ENCODE measurements around the gene HSPA1L. TPM values are rescaled to one million over a fixed set of nuclear protein-coding genes. Genes with fewer than 3 reads are reported as not detected.
"Not testable (repeated sequence)": the region's sequence is repeated elsewhere in the genome, so short reads cannot be mapped to it uniquely, and the experiment has no call there.

Gene HSPA1L
- total RNA-seq, 1 experiment from 2014 or later, result 0.12 TPM

DNA sequence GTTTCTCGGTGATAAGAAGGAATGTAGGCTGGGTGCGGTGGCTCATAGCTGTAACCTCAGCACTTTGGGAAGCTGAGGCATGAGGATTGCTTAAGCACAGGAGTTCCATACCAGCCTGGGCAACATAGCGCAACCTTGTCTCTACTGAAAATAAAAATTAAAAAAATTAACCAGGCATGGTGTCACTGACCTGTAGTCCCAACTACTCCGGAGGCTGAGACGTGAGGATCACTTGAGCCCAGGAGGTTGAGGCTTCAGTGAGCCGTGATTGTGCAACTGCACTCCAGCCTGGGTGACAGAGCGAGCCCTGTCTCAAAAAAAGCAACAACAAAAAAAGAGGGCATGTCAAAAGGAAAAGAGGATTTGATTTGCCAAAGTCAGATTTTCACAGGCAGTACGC is 43.6 kb upstream of the HSPA1L start:
- Histone ChIP-seq H2AFZ (ENCODE audit: low read depth, low read length, poor library complexity, severe bottlenecking) (no peak overlapping the region), H3K9me2 (ENCODE audit: insufficient read depth) (no peaks in the 10 kb centered on the region), H3K79me2 (ENCODE audit: insufficient read depth, low read length) (no peaks in the 10 kb centered on the region), H3K4me3 (replicated peaks in 1 of 2; ENCODE audit: low read depth in 1 of 2, low read length in 2 of 2) (no peak overlapping the region), H3K9me3 (ENCODE audit: control insufficient read depth in 1 of 2, insufficient read depth in 1 of 2, low read depth in 1 of 2, low read length in 2 of 2) (no peaks in the 10 kb centered on the region), H3K27me3 (ENCODE audit: insufficient read depth, low read length) (no peaks in the 10 kb centered on the region), H3K9ac (ENCODE audit: low read length) (no peak overlapping the region), H3K4me1 (ENCODE audit: control insufficient read depth in 1 of 2, insufficient read depth in 2 of 2, low read length in 2 of 2) (peaks cover 0 to 16% of the 10 kb centered on the region in 2 experiments; a peak in 2 of 4 replicates), H4K20me1 (ENCODE audit: insufficient read depth) (no peaks in the 10 kb centered on the region), H3K36me3 (ENCODE audit: control insufficient read depth in 1 of 2, insufficient read depth in 2 of 2, low read length in 2 of 2) (no peaks in the 10 kb centered on the region), H3K4me2 (ENCODE audit: low read length) (no peak overlapping the region), H3K27ac (ENCODE audit: low read depth, low read length) (no peak overlapping the region)
- DNase-seq (ENCODE audit: low read depth, low spot score) (no peak), ATAC-seq (no peak)
- ChIA-PET CTCF (no interaction called here), POLR2A (no interaction called here), RAD21 (ENCODE audit: low non-redundant PET in 1 of 2, low total read pairs in 2 of 2, uncharacterized antibody in 2 of 2, unreplicated experiment in 2 of 2) (no interaction called here)
- TF ChIP-seq EZH2 (IDR thresholded peaks at IDR 0.05) (no peak), ELF1 (IDR thresholded peaks at IDR 0.05; ENCODE audit: borderline replicate concordance, low read depth) (no peak), POLR2AphosphoS5 (IDR thresholded peaks at IDR 0.05; ENCODE audit: low read depth, low read length) (no peak), SIN3A (IDR thresholded peaks at IDR 0.05; ENCODE audit: low read depth) (no peak), EGR1 (IDR thresholded peaks at IDR 0.05; ENCODE audit: low read depth) (no peak), CBX3 (IDR thresholded peaks at IDR 0.05; ENCODE audit: low read depth) (no peak), TCF7L2 (IDR thresholded peaks at IDR 0.05; ENCODE audit: borderline replicate concordance, extremely low read depth, insufficient read depth, insufficient read length) (no peak), ZNF274 (IDR thresholded peaks at IDR 0.05; ENCODE audit: low read depth, low read length) (no peak), SRF (IDR thresholded peaks at IDR 0.05; ENCODE audit: low read depth) (no peak), RAD21 (IDR thresholded peaks at IDR 0.05; ENCODE audit: low read depth) (no peak)
- TF ChIP-seq, protein P1, sequence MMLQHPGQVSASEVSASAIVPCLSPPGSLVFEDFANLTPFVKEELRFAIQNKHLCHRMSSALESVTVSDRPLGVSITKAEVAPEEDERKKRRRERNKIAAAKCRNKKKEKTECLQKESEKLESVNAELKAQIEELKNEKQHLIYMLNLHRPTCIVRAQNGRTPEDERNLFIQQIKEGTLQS (IDR thresholded peaks at IDR 0.05), result no peak
- TF ChIP-seq, protein P2, sequence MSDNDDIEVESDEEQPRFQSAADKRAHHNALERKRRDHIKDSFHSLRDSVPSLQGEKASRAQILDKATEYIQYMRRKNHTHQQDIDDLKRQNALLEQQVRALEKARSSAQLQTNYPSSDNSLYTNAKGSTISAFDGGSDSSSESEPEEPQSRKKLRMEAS (IDR thresholded peaks at IDR 0.05), result no peak
- BruUV-seq (replicated peaks), result no TSS peak
- intact Hi-C loops (cut with micrococcal nuclease), result no loop called here

DNA sequence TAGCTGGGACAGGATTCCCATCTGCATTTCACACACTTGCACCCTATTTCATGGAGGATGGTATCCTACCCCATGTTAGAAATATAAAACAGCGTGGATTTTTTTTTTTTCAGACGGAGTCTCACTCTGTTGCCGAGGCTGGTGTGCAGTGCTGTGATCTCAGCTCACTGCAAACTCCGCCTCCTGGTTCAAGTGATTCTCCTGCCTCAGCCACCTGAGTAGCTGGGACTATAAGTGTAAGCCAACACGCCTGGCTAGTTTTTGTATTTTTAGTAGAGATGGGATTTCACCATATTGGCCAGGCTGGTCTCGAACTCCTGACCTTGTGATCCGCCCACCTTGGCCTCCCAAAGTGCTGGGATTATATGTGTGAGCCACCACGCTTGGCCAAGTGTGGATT is 42.7 kb upstream of the HSPA1L start:
- H3K4me3 ChIP-seq (replicated peaks in 1 of 2; ENCODE audit: low read depth in 1 of 2, low read length in 2 of 2); H2AFZ ChIP-seq (ENCODE audit: low read depth, low read length, poor library complexity, severe bottlenecking); H3K9me3 ChIP-seq (ENCODE audit: control insufficient read depth in 1 of 2, insufficient read depth in 1 of 2, low read depth in 1 of 2, low read length in 2 of 2); ATAC-seq; H3K9ac ChIP-seq (ENCODE audit: low read length); H3K36me3 ChIP-seq (ENCODE audit: control insufficient read depth in 1 of 2, insufficient read depth in 2 of 2, low read length in 2 of 2); H4K20me1 ChIP-seq (ENCODE audit: insufficient read depth); H3K27ac ChIP-seq (ENCODE audit: low read depth, low read length); DNase-seq (ENCODE audit: low read depth, low spot score); RAD21 ChIA-PET (ENCODE audit: low non-redundant PET in 1 of 2, low total read pairs in 2 of 2, uncharacterized antibody in 2 of 2, unreplicated experiment in 2 of 2); POLR2A ChIA-PET; H3K9me2 ChIP-seq (ENCODE audit: insufficient read depth); H3K27me3 ChIP-seq (ENCODE audit: insufficient read depth, low read length); H3K4me2 ChIP-seq (ENCODE audit: low read length); CTCF ChIA-PET; H3K79me2 ChIP-seq (ENCODE audit: insufficient read depth, low read length); intact Hi-C loops (cut with micrococcal nuclease); BruUV-seq (replicated peaks): not testable (repeated sequence)
- peaks cover 0 to 11% of the 10 kb centered on the region in 2 experiments; a peak in 2 of 4 replicates for H3K4me1 ChIP-seq (ENCODE audit: control insufficient read depth in 1 of 2, insufficient read depth in 2 of 2, low read length in 2 of 2)

DNA sequence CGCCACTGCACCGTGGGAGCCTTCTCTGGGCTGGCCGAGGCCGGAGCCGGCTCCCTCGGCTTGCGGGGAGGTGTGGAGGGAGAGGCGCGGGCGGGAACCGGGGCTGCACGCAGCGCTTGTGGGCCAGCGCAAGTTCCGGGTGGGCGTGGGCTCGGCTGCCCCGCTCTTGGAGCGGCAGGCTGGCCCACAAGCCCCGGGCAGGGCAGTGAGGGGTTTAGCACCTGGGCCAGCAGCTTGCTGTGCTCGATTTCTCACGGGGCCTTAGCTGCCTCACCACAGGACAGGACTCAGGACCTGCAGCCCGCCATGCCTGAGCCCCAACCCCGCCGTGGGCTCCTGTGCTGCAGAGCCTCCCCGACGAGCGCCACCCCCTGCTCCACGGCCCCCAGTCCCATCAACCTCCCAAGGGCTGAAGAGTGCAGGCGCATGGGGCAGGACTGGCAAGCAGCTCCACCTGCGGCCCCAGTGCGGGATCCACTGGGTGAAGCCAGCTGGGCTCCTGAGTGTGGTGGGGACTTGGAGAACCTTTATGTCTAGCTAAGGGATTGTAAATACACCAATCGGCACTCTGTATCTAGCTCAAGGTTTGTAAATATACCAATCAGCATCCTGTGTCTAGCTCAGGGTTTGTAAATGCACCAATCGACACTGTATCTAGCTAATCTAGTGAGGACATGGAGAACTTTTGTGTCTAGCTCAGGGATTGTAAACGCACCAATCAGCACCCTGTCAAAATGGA is 37.1 kb upstream of the HSPA1L start:
- H3K36me3 ChIP-seq (ENCODE audit: control insufficient read depth in 1 of 2, insufficient read depth in 2 of 2, low read length in 2 of 2); H3K27me3 ChIP-seq (ENCODE audit: insufficient read depth, low read length); H3K9me3 ChIP-seq (ENCODE audit: control insufficient read depth in 1 of 2, insufficient read depth in 1 of 2, low read depth in 1 of 2, low read length in 2 of 2); ATAC-seq; H3K9ac ChIP-seq (ENCODE audit: low read length); CTCF ChIA-PET; H3K4me3 ChIP-seq (replicated peaks in 1 of 2; ENCODE audit: low read depth in 1 of 2, low read length in 2 of 2); RAD21 ChIA-PET (ENCODE audit: low non-redundant PET in 1 of 2, low total read pairs in 2 of 2, uncharacterized antibody in 2 of 2, unreplicated experiment in 2 of 2); H3K9me2 ChIP-seq (ENCODE audit: insufficient read depth); H3K4me1 ChIP-seq (ENCODE audit: control insufficient read depth in 1 of 2, insufficient read depth in 2 of 2, low read length in 2 of 2); H3K4me2 ChIP-seq (ENCODE audit: low read length); H4K20me1 ChIP-seq (ENCODE audit: insufficient read depth); intact Hi-C loops (cut with micrococcal nuclease); BruUV-seq (replicated peaks); DNase-seq (ENCODE audit: low read depth, low spot score); H3K79me2 ChIP-seq (ENCODE audit: insufficient read depth, low read length); H3K27ac ChIP-seq (ENCODE audit: low read depth, low read length); H2AFZ ChIP-seq (ENCODE audit: low read depth, low read length, poor library complexity, severe bottlenecking): not testable (repeated sequence)
- POLR2A ChIA-PET, result interaction anchor here (0.8 to 1.3 kb wide), 3 partner anchors 8 to 114 kb away, joined by 3 to 8 read pairs (median 5); partner anchors contain the start of gene NEU1
